Peyer's patch (tissue), 4 donors: ENCODE measurements around the gene SIK2. TPM values are rescaled to one million over a fixed set of nuclear protein-coding genes. Genes with fewer than 3 reads are reported as not detected.

Experiments
- DNase-seq, 3 donors: peaks; one replicate each; pipeline ENCODE4 v3.0.0-alpha.2; 2017 to 2019
- H3K27ac ChIP-seq, 4 donors: fragments of 200-600 bp; sonication (generic); one replicate each; pipeline ENCODE4 v1.5.1; 2016 to 2019
- H3K27me3 ChIP-seq, 2 donors: fragments of 200-600 bp; sonication (generic); one replicate each; pipeline ENCODE4 v1.5.1; 2019
- H3K36me3 ChIP-seq, 3 donors: fragments of 200-600 bp; sonication (generic); one replicate each; pipeline ENCODE4 v1.5.1; 2016 to 2019
- H3K4me1 ChIP-seq, 4 donors: fragments of 200-600 bp; sonication (generic); one replicate each; pipeline ENCODE4 v1.5.1; 2016 to 2019
- H3K4me3 ChIP-seq, 4 donors: fragments of 200-600 bp; sonication (generic); 1 replicate in 3 of 4; 2 replicates in 1 of 4; pipeline ENCODE4 v1.5.1; 2016 to 2019; ENCODE audit warnings: mild to moderate bottlenecking in 1 of 4
- H3K9me3 ChIP-seq, 4 donors: fragments of 200-600 bp; sonication (generic); one replicate each; pipeline ENCODE4 v1.5.1; 2016 to 2019; ENCODE audit warnings: mild to moderate bottlenecking in 1 of 4
- POLR2A ChIP-seq, 2 donors: fragments of 450-650 bp; IDR thresholded peaks; one replicate each; pipeline ENCODE4 v1.5.1; 2017; ENCODE audit warnings: antibody characterized with exemption in 2 of 2, mild to moderate bottlenecking in 2 of 2, moderate library complexity in 2 of 2
- total RNA-seq, 4 donors: library from RNA; depleted of rRNA; stranded (reverse); fragments of >200 nt; gene quantifications; one replicate each; pipeline ENCODE4 v1.1.0, GENCODE V29; 2016
- TF ChIP-seq, protein P1 (sequence below), 6 experiments: fragments of 450-650 bp in 4 of 6; fragments of 200-600 bp in 2 of 6; sonication (generic) in 1 of 6; IDR thresholded peaks; one replicate each; pipeline ENCODE4 v1.5.1; 2017 to 2019; ENCODE audit warnings: antibody characterized with exemption in 6 of 6, mild to moderate bottlenecking in 3 of 6, moderate library complexity in 1 of 6

The SIK2 gene
- total RNA-seq, 4 donors from 2014 or later, result 12.4 to 16.3 (median 14.4) TPM

DNA sequence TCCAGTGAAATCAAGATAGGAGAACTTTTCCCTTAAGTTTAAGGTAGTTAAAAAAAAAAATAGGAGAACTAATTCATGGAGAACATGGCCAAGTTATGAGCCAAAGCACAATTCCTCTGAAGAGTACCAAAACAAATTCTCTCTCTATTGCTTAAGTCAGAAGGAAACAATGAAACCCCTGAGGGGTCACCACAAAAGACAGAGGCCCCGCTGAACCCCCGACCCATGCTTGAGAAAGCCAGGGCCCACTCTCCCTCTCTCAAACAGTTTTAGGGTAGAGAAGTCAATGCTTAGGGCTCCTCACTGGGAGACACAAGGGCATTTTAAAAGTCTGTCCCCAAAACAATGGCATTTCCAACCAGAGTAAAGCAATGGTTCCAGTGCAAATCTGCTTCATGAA, 137.1 kb downstream of the SIK2 start:
- TF ChIP-seq, protein P1, sequence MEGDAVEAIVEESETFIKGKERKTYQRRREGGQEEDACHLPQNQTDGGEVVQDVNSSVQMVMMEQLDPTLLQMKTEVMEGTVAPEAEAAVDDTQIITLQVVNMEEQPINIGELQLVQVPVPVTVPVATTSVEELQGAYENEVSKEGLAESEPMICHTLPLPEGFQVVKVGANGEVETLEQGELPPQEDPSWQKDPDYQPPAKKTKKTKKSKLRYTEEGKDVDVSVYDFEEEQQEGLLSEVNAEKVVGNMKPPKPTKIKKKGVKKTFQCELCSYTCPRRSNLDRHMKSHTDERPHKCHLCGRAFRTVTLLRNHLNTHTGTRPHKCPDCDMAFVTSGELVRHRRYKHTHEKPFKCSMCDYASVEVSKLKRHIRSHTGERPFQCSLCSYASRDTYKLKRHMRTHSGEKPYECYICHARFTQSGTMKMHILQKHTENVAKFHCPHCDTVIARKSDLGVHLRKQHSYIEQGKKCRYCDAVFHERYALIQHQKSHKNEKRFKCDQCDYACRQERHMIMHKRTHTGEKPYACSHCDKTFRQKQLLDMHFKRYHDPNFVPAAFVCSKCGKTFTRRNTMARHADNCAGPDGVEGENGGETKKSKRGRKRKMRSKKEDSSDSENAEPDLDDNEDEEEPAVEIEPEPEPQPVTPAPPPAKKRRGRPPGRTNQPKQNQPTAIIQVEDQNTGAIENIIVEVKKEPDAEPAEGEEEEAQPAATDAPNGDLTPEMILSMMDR (IDR thresholded peaks at IDR 0.05), result no peak
- TF ChIP-seq POLR2A (IDR thresholded peaks at IDR 0.05), result no peak
- Histone ChIP-seq H3K4me1 (peaks cover 0 to 32% (median 0%) of the 10 kb centered on the region in 4 donors), H3K36me3 (peaks cover 0 to 50% (median 0%) of the 10 kb centered on the region in 3 donors), H3K27ac (peak overlapping the region in 1 of 4 donors; percentile 90), H3K9me3 (no peaks in the 10 kb centered on the region), H3K4me3 (no peak overlapping the region), H3K27me3 (no peaks in the 10 kb centered on the region)
- DNase-seq, result no peak

DNA sequence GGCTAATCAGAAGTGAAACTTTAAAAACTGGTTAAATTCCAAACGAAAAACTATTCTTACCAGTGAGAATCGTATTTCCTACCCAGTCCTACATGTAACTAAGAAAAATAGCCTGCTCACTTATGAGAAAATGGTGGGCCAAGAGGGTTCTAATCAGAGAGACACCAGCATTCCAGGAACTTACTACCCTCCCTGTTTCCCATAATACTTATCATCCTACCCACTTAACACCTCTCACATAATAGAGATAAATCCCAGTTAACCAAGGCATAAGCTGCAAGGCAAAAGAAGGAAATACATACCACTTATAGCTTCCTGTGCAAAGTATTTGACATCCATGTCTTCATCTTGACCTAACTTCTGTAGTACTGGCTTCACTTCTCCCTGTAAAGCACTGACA, 139.5 kb downstream of the SIK2 start:
- Histone ChIP-seq H3K27me3 (no peaks in the 10 kb centered on the region), H3K27ac (no peak overlapping the region), H3K9me3 (no peaks in the 10 kb centered on the region), H3K4me3 (no peak overlapping the region), H3K4me1 (peaks cover 0 to 10% (median 0%) of the 10 kb centered on the region in 4 donors), H3K36me3 (peaks cover 0 to 68% (median 0%) of the 10 kb centered on the region in 3 donors)
- no peak for DNase-seq
- TF ChIP-seq, protein P1 (IDR thresholded peaks at IDR 0.05), result no peak
- TF ChIP-seq POLR2A (IDR thresholded peaks at IDR 0.05), result no peak

DNA sequence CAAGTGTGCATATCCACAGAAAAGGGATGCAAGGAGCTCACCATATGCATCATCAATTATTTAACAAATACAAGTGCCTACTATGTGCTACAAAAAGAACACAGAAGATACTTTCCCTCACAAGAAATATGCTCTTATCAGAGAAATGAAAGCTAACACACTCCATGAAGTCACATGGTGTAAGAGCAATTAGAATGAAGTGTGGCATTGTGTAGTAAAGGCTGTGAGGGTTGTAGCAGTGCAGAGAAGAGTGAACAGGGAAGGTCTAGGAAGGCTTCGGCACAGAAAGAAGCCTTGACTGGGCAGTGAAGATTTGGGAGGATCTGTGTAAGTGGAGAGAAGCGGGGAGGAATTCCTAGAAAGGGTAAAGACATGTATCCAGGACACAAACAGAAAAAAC, 141.5 kb downstream of the SIK2 start:
- Histone ChIP-seq H3K4me1 (no peaks in the 10 kb centered on the region), H3K36me3 (peaks cover 0 to 77% (median 0%) of the 10 kb centered on the region in 3 donors), H3K4me3 (no peak overlapping the region), H3K27ac (no peak overlapping the region), H3K9me3 (no peaks in the 10 kb centered on the region), H3K27me3 (no peaks in the 10 kb centered on the region)
- TF ChIP-seq POLR2A (IDR thresholded peaks at IDR 0.05), result no peak
- TF ChIP-seq, protein P1 (IDR thresholded peaks at IDR 0.05), result no peak
- no peak for DNase-seq

DNA sequence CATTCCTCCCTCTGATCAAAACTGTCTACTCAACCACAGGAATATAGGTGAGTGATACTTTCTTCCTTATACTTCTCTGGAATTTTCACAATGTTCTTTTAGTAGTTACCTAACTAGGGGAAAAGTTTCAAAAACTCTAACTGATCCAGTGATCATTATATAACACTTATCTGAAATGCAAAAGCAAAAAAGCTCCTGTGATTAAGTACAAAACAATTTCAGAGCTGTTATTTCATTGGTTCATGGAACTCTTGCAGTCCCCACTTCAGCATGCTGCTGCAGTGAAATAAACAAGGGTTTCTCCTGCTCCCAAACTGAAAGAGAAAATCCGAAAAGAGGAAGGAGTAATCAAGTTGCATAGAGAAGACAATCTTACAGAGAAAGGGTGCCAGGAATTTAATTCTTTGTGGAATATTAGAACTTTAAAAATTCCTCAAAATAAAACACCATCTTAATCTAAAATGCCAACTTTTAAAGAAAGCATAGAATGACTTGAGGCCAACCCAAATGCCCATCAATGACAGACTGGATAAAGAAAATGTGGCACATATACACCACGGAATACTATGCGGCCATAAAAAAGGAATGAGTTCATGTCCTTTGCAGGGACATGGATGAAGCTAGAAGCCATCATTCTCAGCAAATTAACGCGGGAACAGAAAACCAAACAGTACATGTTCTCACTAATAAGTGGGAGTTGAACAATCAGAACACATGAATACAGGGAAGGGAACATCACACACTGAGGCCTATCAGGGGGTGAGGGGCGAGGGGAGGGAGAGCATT, 143.7 kb downstream of the SIK2 start:
- DNase-seq, result no peak
- Histone ChIP-seq H3K9me3 (no peaks in the 10 kb centered on the region), H3K36me3 (peaks cover 0 to 88% (median 0%) of the 10 kb centered on the region in 3 donors), H3K27me3 (no peaks in the 10 kb centered on the region), H3K27ac (peak overlapping the region in 3 of 4 donors; percentile 2 to 51 (median 16)), H3K4me1 (no peaks in the 10 kb centered on the region), H3K4me3 (no peak overlapping the region)
- TF ChIP-seq, protein P1 (IDR thresholded peaks at IDR 0.05), result no peak
- TF ChIP-seq POLR2A (IDR thresholded peaks at IDR 0.05), result no peak

DNA sequence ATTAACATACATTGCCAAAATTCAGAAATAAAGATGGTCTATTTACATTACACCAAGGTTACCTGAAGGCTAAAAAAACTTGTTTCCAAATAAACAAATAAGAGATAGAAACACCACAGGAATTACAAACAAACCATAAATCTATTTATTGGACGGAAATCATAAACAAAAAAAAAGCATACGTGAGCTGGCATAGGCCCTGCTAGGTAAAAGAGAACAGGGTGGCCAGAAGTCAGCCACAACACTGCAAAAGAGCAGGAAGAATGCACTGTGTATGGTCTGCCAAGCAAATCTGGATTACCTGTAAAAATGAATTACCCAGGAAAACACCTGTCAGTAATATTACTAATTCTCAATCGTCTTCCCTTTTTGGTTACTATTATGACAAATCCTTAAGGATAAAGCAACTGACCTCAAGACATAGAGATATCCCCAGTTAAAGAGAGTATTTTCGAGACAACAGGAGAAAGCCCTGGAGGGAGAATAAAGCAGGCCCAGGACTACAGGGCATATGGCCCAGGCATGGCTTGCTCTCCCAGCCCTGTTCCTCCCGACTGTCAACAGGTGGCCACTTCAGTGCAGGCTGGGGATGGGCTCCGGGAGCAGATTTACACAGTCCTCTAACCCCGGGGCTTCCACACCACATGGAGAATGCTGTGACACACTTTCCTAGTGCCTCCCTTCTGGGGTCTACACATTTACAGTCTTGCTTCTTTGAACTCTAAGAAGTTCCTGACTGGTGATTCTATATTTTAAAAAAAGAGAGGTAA, 146.0 kb downstream of the SIK2 start:
- DNase-seq, result no peak
- Histone ChIP-seq H3K4me1 (no peaks in the 10 kb centered on the region), H3K9me3 (no peaks in the 10 kb centered on the region), H3K36me3 (peaks cover 0 to 88% (median 0%) of the 10 kb centered on the region in 3 donors), H3K27me3 (no peaks in the 10 kb centered on the region), H3K27ac (peak overlapping the region in 1 of 4 donors; percentile 6), H3K4me3 (no peak overlapping the region)
- TF ChIP-seq POLR2A (IDR thresholded peaks at IDR 0.05), result no peak
- TF ChIP-seq, protein P1 (IDR thresholded peaks at IDR 0.05), result no peak
